Measurements from ENCODE around the gene SH3BGRL2. TPM values are rescaled to one million over a fixed set of nuclear protein-coding genes. Genes with fewer than 3 reads are reported as not detected.

SH3BGRL2 gene
- total and polyA plus RNA-seq, 2 of the 4 experiments (the other 2 are of a cell fraction): 2.4 to 5.6 TPM

GRCh38 chr6:79604583-79605037 is 26.5 kb upstream of the SH3BGRL2 start:
- dilution Hi-C loops (cut with HindIII; ENCODE audit: low sequenced_read_pairs, unreplicated experiment) (no loop called here), in situ Hi-C loops (cut with MboI; ENCODE audit: low sequenced_read_pairs) (no loop called here), intact Hi-C loops (cut with micrococcal nuclease) (no loop called here)
- Histone ChIP-seq H3K4me3 (ENCODE audit: insufficient read depth, low read depth, low read length) (no peak overlapping the region), H3K27me3 (ENCODE audit: control insufficient read depth, insufficient read depth, low read length) (no peaks in the 10 kb centered on the region), H4K91ac (ENCODE audit: insufficient read depth, low read depth, low read length) (peak overlapping the region; percentile 56; the same call in 1 of the 2 replicates), H2AFZ (replicated peaks; ENCODE audit: low read length, poor library complexity) (no peak overlapping the region), H2AK5ac (ENCODE audit: low read depth, low read length) (peak overlapping the region; percentile 15; the same call in 1 of the 2 replicates), H2BK20ac (ENCODE audit: low read depth, low read length) (peak overlapping the region; percentile 2; the same call in 1 of the 2 replicates), H4K8ac (ENCODE audit: low read depth in 2 of 2, low read length in 2 of 2) (peak overlapping the region; percentile 50 to 72; a peak in 2 of 4 replicates), H4K20me1 (ENCODE audit: insufficient read depth, low read length) (no peaks in the 10 kb centered on the region), H3K79me1 (ENCODE audit: low read depth in 1 of 2, low read length in 2 of 2) (no peaks in the 10 kb centered on the region), H3K4ac (ENCODE audit: low read depth, low read length) (peak overlapping the region; percentile 59; the same call in 1 of the 2 replicates), H3K23ac (ENCODE audit: low read depth, low read length) (no peak overlapping the region), H3K14ac (replicated peaks; ENCODE audit: low read depth, low read length) (0 out of 2 replicates have a peak overlapping the region, but pooled peaks have one; percentile 29), H3K18ac (ENCODE audit: low read depth, low read length) (no peak overlapping the region; the same call in 1 of the 2 replicates), H3K9me1 (ENCODE audit: insufficient read depth, low read length) (peaks cover 6% of the 10 kb centered on the region; the same call in 1 of the 2 replicates), H3K9me3 (ENCODE audit: control insufficient read depth, insufficient read depth, low read length) (no peaks in the 10 kb centered on the region), H4K5ac (ENCODE audit: low read depth, low read length) (no peak overlapping the region), H2BK5ac (ENCODE audit: low read depth, low read length, poor library complexity, severe bottlenecking) (peak overlapping the region; percentile 15), H2BK120ac (ENCODE audit: low read depth, low read length) (peak overlapping the region; percentile 75), H3K4me2 (ENCODE audit: low read depth, low read length) (no peak overlapping the region), H3K36me3 (ENCODE audit: control insufficient read depth, insufficient read depth, low read length) (no peaks in the 10 kb centered on the region), H2AK9ac (replicated peaks; ENCODE audit: low read depth, low read length, poor library complexity) (no peak overlapping the region), H3K27ac (ENCODE audit: insufficient read depth, low read length) (no peak overlapping the region), H3K9ac (ENCODE audit: low read depth, low read length) (no peak overlapping the region), H3K56ac (ENCODE audit: extremely low read depth, insufficient read depth, low read length) (no peak overlapping the region), H3K4me1 (ENCODE audit: control insufficient read depth, insufficient read depth, low read length) (peaks cover 13% of the 10 kb centered on the region), H2BK15ac (ENCODE audit: low read depth, low read length) (peak overlapping the region; percentile 27; the same call in 1 of the 3 replicates)
- DNase-seq (peak; percentile 63), ATAC-seq (ENCODE audit: low read depth) (no peak)
- WGBS, 2 experiments (ENCODE audit: extremely low coverage in 2 of 2, insufficient read length in 1 of 2): no CpG with 5 or more reads among the region's 4 CpGs
- ChIA-PET POLR2A (ENCODE audit: unreplicated experiment) (no interaction called here), CTCF (no interaction called here)
- TF ChIP-seq CTCF (conservative IDR thresholded peaks at IDR 0.05; ENCODE audit: low read depth, low read length): no peak
- TF ChIP-seq RAD21 (IDR thresholded peaks at IDR 0.05; ENCODE audit: low read length): no peak
- TF ChIP-seq RCOR1 (IDR thresholded peaks at IDR 0.05; ENCODE audit: insufficient replicate concordance, low read length): no peak
- TF ChIP-seq USF2 (IDR thresholded peaks at IDR 0.05; ENCODE audit: low read depth, low read length): no peak
- TF ChIP-seq MAZ (IDR thresholded peaks at IDR 0.05; ENCODE audit: borderline replicate concordance, low read depth, low read length): no peak
- no peak for TF ChIP-seq BHLHE40 (IDR thresholded peaks at IDR 0.05; ENCODE audit: low read depth, low read length)
- TF ChIP-seq NFE2L2 (IDR thresholded peaks at IDR 0.05; ENCODE audit: low read depth, low read length): no peak
- no peak for TF ChIP-seq ELK1 (IDR thresholded peaks at IDR 0.05; ENCODE audit: borderline replicate concordance, low read depth, low read length)
- no peak for TF ChIP-seq SMC3 (IDR thresholded peaks at IDR 0.05; ENCODE audit: low read depth, low read length)
- TF ChIP-seq MXI1 (IDR thresholded peaks at IDR 0.05; ENCODE audit: borderline replicate concordance, low read depth, low read length): no peak
- TF ChIP-seq FOS (IDR thresholded peaks at IDR 0.05; ENCODE audit: low read depth, low read length): no peak
- no peak for TF ChIP-seq RFX5 (IDR thresholded peaks at IDR 0.05; ENCODE audit: low read depth, low read length)
- TF ChIP-seq MAFK (IDR thresholded peaks at IDR 0.05; ENCODE audit: low read depth, low read length): no peak
- TF ChIP-seq POLR2A (IDR thresholded peaks at IDR 0.05; ENCODE audit: low read depth, low read length): no peak
- TF ChIP-seq CEBPB (IDR thresholded peaks at IDR 0.05; ENCODE audit: low read depth, low read length): no peak
- BruUV-seq (replicated peaks): no TSS peak

All from IMR-90 (cell line).